ENCODE measurements around the gene OR2G6.

Gene OR2G6

GRCh38 chr1:248576260-248576980, 68.5 kb downstream of the OR2G6 start:
- DNase-seq (ENCODE audit: low spot score), result no peak

Measured in AG08395 (cell line).